Hematopoietic multipotent progenitor cell treated with erythropoietin and hydrocortisone succinate and interleukin-3 and kit ligand, for 6 days (in vitro differentiated cells): Measurements from ENCODE around the gene KIF22.

Experiments used
- DNase-seq: peaks from one replicate; pipeline ENCODE4 v3.0.0-alpha.2; 2015

The KIF22 gene

GRCh38 chr16:29843931-29844330, 53.4 kb downstream of the KIF22 start:
- DNase-seq: no peak

DNA sequence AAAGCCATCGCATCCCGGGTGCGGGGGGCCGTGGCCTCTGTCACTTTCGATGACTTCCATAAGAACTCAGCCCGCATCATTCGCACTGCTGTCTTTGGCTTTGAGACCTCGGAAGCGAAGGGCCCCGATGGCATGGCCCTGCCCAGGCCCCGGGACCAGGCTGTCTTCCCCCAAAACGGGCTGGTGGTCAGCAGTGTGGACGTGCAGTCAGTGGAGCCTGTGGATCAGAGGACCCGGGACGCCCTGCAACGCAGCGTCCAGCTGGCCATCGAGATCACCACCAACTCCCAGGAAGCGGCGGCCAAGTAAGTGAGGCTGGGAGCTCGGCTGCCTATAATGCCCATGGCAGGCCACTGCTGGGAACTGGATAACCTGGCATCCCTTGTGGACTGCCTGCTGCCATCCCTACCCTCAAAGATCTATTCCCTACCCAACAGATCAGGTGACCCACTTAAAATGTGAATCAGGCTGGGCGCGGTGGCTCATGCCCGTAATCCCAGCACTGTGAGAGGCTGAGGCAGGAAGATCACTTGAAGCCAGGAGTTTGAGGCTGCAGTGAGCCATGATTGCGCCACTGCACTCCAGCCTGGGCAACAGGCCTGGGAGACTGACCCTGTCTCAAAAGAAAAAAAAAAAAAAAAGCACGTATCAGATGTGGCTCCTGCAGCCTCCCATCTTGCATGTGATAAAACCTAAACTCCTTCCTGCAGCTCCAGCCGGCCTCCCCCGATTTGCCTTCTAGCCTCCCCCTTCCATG, 54.2 kb downstream of the KIF22 start:
- DNase-seq: no peak

- DNase-seq: no peak
These were observed 55.1 kb downstream of the KIF22 start for GRCh38 chr16:29845656-29846055.

DNA sequence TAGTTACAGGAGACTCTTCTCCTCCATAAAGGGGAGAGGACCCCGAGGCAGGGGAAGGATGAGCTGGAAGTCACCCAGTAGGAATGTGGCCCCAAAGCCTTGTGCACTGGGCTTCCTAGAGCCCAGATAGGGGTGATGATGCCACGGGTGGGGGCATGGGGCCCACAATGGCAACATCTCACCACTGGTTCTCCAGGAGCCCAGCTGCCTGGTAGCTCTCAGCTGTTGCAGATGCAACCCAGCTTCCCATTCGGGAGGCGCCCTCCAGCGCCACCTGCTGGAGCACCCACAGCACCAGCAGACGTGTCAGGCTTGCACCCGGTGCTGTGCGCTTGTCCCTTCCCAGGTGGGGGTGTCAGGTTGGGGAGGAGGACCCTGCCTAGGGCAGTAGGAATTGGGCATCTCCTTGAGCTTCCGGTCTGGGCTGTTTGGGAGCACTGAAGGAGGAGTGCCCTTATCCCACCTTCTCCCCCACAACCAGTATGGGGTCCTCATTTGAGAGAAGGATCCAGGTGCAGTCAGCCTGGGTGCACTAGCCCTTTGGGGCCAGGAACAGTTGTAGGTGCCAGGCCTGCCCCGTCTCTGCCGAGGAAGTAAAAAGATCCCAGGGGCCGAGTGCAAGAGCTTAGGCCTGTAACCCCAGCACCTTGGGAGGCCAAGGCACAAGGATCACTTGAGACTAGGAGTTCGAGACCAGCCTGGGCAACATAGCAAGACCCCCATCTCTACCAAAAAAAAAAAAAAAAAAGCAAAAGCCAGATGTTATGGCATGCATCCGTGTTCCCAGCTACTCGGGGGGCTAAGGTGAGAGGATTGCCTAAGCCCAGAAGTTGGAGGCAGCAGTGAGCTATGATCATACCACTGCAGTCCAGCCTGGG, 58.1 kb downstream of the KIF22 start:
- DNase-seq: peak; percentile 85

DNA sequence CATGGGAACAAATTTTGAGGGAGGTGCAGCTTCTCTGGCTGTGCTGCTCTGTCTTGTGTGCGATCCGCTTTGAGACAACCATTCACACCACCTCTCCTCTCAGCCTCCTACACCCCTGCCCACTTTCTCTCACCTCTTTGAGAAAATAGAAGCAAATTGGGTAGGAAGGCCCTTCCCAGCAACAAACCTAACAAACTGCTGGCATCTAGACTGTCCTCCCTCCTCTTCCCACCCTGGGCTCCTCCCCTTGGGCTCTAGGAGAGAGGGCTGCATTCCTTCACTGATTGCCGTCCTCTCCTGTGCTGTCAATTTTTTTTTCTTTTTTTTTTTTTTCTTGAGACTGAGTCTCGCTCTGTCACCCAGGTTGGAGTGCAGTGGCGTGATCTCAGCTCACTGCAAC, 59.0 kb downstream of the KIF22 start:
- no peak for DNase-seq

GRCh38 chr16:29850998-29851397, 60.4 kb downstream of the KIF22 start:
- no peak for DNase-seq

DNA sequence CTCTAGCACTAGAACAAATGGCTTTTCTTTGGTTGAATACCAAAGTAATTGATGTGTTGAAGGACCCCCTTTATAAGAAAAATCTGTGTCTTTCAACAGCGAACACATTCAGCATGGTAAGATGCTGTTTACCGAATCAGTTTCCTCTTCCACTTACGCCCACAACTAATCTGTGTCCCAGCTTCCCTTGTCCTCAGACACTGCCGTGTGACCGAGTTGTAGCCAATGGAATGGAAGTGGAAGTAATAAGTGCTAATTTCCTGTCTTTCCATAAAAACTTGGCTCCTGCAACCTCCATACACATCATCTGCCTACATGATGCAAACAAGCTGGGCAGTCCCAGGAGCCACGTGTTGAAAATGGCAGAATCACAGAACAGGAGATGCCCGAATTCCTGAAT, 62.1 kb downstream of the KIF22 start:
- DNase-seq: no peak

DNA sequence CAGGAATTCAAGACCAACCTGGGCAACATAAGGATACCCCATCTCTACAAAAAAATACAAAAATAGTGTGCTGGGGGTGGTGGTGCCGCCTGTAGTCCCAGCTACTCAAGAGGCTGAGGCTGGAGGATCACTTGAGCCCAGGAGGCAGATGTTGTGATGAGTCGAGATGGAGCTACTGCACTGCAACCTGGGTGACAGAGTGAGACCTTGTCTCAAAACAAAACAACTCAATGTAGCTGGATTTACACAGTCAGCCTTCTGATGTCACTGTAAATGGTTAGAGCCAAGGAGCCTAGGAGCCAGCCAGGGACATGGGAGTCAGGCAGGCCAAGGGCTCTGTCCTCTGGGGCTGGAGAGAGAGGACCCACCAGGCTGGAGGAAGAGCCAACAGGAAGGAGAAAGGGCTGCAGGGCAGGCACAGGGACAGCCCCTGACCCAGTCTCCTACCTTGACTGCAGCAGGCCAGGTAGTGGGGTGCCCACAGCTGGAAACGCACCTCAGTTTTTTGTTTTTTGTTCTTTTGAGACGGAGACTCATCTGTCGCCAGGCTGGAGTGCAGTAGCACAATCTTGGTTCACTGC, 64.1 kb downstream of the KIF22 start:
- DNase-seq: no peak
